ENCODE results near the gene PTH1R.

Gene PTH1R

GRCh38 chr3:46881596-46882376 lies 4.3 kb downstream of the PTH1R start:
- Mint-ChIP-seq H3K4me3 (peak overlapping the region; percentile 67), H3K27me3 (peaks cover 25% of the 10 kb centered on the region), H3K9me3 (ENCODE audit: low read depth) (no peaks in the 10 kb centered on the region), H3K4me1 (ENCODE audit: low read depth) (peaks cover 9% of the 10 kb centered on the region), H3K27ac (no peak overlapping the region), H3K36me3 (peaks cover 3% of the 10 kb centered on the region)

- H3K4me1 Mint-ChIP-seq (ENCODE audit: low read depth) = peaks cover 9% of the 10 kb centered on the region
- peaks cover 26% of the 10 kb centered on the region for H3K27me3 Mint-ChIP-seq
- H3K27ac Mint-ChIP-seq = no peak overlapping the region
- H3K4me3 Mint-ChIP-seq = peak overlapping the region; percentile 76
- H3K9me3 Mint-ChIP-seq (ENCODE audit: low read depth) = no peaks in the 10 kb centered on the region
- peaks cover 3% of the 10 kb centered on the region for H3K36me3 Mint-ChIP-seq
These were observed 5.0 kb downstream of the PTH1R start for GRCh38 chr3:46882377-46883053.

GRCh38 chr3:46883054-46883829 lies 5.7 kb downstream of the PTH1R start:
- Mint-ChIP-seq H3K27me3 (peaks cover 26% of the 10 kb centered on the region), H3K4me1 (ENCODE audit: low read depth) (peaks cover 9% of the 10 kb centered on the region), H3K36me3 (peaks cover 3% of the 10 kb centered on the region), H3K27ac (no peak overlapping the region), H3K4me3 (peak overlapping the region; percentile 57), H3K9me3 (ENCODE audit: low read depth) (no peaks in the 10 kb centered on the region)

GRCh38 chr3:46883830-46884185 lies 6.3 kb downstream of the PTH1R start:
- Mint-ChIP-seq H3K9me3 (ENCODE audit: low read depth) (no peaks in the 10 kb centered on the region), H3K27me3 (peaks cover 26% of the 10 kb centered on the region), H3K4me1 (ENCODE audit: low read depth) (peaks cover 9% of the 10 kb centered on the region), H3K27ac (no peak overlapping the region), H3K36me3 (peaks cover 3% of the 10 kb centered on the region), H3K4me3 (peak overlapping the region; percentile 57)

GRCh38 chr3:46884427-46884826 lies 6.9 kb downstream of the PTH1R start:
- H3K9me3 Mint-ChIP-seq (ENCODE audit: low read depth) = no peaks in the 10 kb centered on the region
- H3K27me3 Mint-ChIP-seq = peaks cover 23% of the 10 kb centered on the region
- H3K27ac Mint-ChIP-seq = no peak overlapping the region
- H3K36me3 Mint-ChIP-seq = peaks cover 3% of the 10 kb centered on the region
- peaks cover 9% of the 10 kb centered on the region for H3K4me1 Mint-ChIP-seq (ENCODE audit: low read depth)
- H3K4me3 Mint-ChIP-seq = peak overlapping the region; percentile 13

GRCh38 chr3:46884929-46885328 lies 7.4 kb downstream of the PTH1R start:
- peaks cover 9% of the 10 kb centered on the region for H3K4me1 Mint-ChIP-seq (ENCODE audit: low read depth)
- no peak overlapping the region for H3K27ac Mint-ChIP-seq
- peaks cover 19% of the 10 kb centered on the region for H3K27me3 Mint-ChIP-seq
- peaks cover 3% of the 10 kb centered on the region for H3K36me3 Mint-ChIP-seq
- H3K9me3 Mint-ChIP-seq (ENCODE audit: low read depth) = no peaks in the 10 kb centered on the region
- H3K4me3 Mint-ChIP-seq = peak overlapping the region; percentile 13

GRCh38 chr3:46885612-46886011 lies 8.1 kb downstream of the PTH1R start:
- Mint-ChIP-seq H3K4me1 (ENCODE audit: low read depth) (peaks cover 4% of the 10 kb centered on the region), H3K27me3 (peaks cover 12% of the 10 kb centered on the region), H3K27ac (no peak overlapping the region), H3K9me3 (ENCODE audit: low read depth) (no peaks in the 10 kb centered on the region), H3K36me3 (no peaks in the 10 kb centered on the region), H3K4me3 (no peak overlapping the region)

GRCh38 chr3:46887980-46888494 lies 10.5 kb downstream of the PTH1R start:
- no peak overlapping the region for H3K4me3 Mint-ChIP-seq
- no peak overlapping the region for H3K27ac Mint-ChIP-seq
- H3K36me3 Mint-ChIP-seq = no peaks in the 10 kb centered on the region
- peaks cover 5% of the 10 kb centered on the region for H3K4me1 Mint-ChIP-seq (ENCODE audit: low read depth)
- H3K27me3 Mint-ChIP-seq = peaks cover 21% of the 10 kb centered on the region
- H3K9me3 Mint-ChIP-seq (ENCODE audit: low read depth) = no peaks in the 10 kb centered on the region

GRCh38 chr3:46888705-46889104 lies 11.2 kb downstream of the PTH1R start:
- Mint-ChIP-seq H3K27me3 (peaks cover 25% of the 10 kb centered on the region), H3K4me1 (ENCODE audit: low read depth) (peaks cover 2% of the 10 kb centered on the region), H3K27ac (no peak overlapping the region)

GRCh38 chr3:46889381-46890110 lies 12.0 kb downstream of the PTH1R start:
- Mint-ChIP-seq H3K27ac (no peak overlapping the region), H3K27me3 (peaks cover 23% of the 10 kb centered on the region), H3K9me3 (ENCODE audit: low read depth) (no peaks in the 10 kb centered on the region), H3K4me1 (ENCODE audit: low read depth) (peaks cover 2% of the 10 kb centered on the region), H3K4me3 (no peak overlapping the region), H3K36me3 (no peaks in the 10 kb centered on the region)

More at GRCh38 chr3:46888705-46889104, 11.2 kb downstream of the PTH1R start:
- Mint-ChIP-seq H3K4me3 (no peak overlapping the region), H3K36me3 (no peaks in the 10 kb centered on the region), H3K9me3 (ENCODE audit: low read depth) (no peaks in the 10 kb centered on the region)

GRCh38 chr3:46890132-46890531 lies 12.6 kb downstream of the PTH1R start:
- H3K36me3 Mint-ChIP-seq = no peaks in the 10 kb centered on the region
- no peaks in the 10 kb centered on the region for H3K9me3 Mint-ChIP-seq (ENCODE audit: low read depth)
- H3K27me3 Mint-ChIP-seq = peaks cover 21% of the 10 kb centered on the region
- H3K27ac Mint-ChIP-seq = no peak overlapping the region
- no peak overlapping the region for H3K4me3 Mint-ChIP-seq
- H3K4me1 Mint-ChIP-seq (ENCODE audit: low read depth) = peaks cover 2% of the 10 kb centered on the region

- Mint-ChIP-seq H3K36me3 (no peaks in the 10 kb centered on the region), H3K4me1 (ENCODE audit: low read depth) (peaks cover 2% of the 10 kb centered on the region), H3K9me3 (ENCODE audit: low read depth) (no peaks in the 10 kb centered on the region), H3K27me3 (peaks cover 21% of the 10 kb centered on the region), H3K27ac (no peak overlapping the region), H3K4me3 (no peak overlapping the region)
These were observed 13.6 kb downstream of the PTH1R start for GRCh38 chr3:46891132-46891531.

GRCh38 chr3:46892285-46893145 lies 15.0 kb downstream of the PTH1R start:
- Mint-ChIP-seq H3K4me1 (ENCODE audit: low read depth) (peaks cover 2% of the 10 kb centered on the region), H3K36me3 (no peaks in the 10 kb centered on the region), H3K27ac (no peak overlapping the region), H3K9me3 (ENCODE audit: low read depth) (no peaks in the 10 kb centered on the region), H3K4me3 (peak overlapping the region; percentile 47), H3K27me3 (peaks cover 19% of the 10 kb centered on the region)

Measured in activated naive CD8-positive, alpha-beta T cell (primary cell).